Endometrium (tissue), 2 donors: ENCODE data around the gene SLC25A43.
"Not testable (repeated sequence)": the region's sequence is repeated elsewhere in the genome, so short reads cannot be mapped to it uniquely, and the experiment has no call there.

Experiments used
- FAIRE-seq: peaks from 2 replicates; lab custom pipeline; 2012; peaks lifted over from hg19 to GRCh38; lab: Jason Lieb, UNC
- donor health status: control.
- donor health status: control.

SLC25A43 gene

GRCh38 chrX:119398974-119399771 lies at the start of gene SLC25A43:
Gene SLC25A43 (plus strand): TSS chrX:119399336. CDS start chrX:119399404, 68 bp downstream.
- no peak for FAIRE-seq

GRCh38 chrX:119359618-119360382 lies 39.3 kb upstream of the SLC25A43 start:
- no peak for FAIRE-seq

GRCh38 chrX:119361451-119361850 lies 37.7 kb upstream of the SLC25A43 start:
- FAIRE-seq, result not testable (repeated sequence)

- not testable (repeated sequence) for FAIRE-seq
Measured at GRCh38 chrX:119362074-119362473, 37.1 kb upstream of the SLC25A43 start.

- FAIRE-seq, result no peak
Measured at GRCh38 chrX:119363391-119363790, 35.7 kb upstream of the SLC25A43 start.

GRCh38 chrX:119371861-119372260 lies 27.3 kb upstream of the SLC25A43 start:
- FAIRE-seq, result not testable (repeated sequence)

GRCh38 chrX:119374736-119375135 lies 24.4 kb upstream of the SLC25A43 start:
- no peak for FAIRE-seq

- no peak for FAIRE-seq
Measured at GRCh38 chrX:119375561-119375960, 23.6 kb upstream of the SLC25A43 start.

GRCh38 chrX:119376312-119376711 lies 22.8 kb upstream of the SLC25A43 start:
- FAIRE-seq, result no peak

GRCh38 chrX:119381349-119381944 lies 17.7 kb upstream of the SLC25A43 start:
- FAIRE-seq, result no peak

- FAIRE-seq, result no peak
Measured at GRCh38 chrX:119382606-119383005, 16.5 kb upstream of the SLC25A43 start.

- FAIRE-seq, result not testable (repeated sequence)
Measured at GRCh38 chrX:119386685-119387084, 12.5 kb upstream of the SLC25A43 start.

GRCh38 chrX:119387426-119387825 lies 11.7 kb upstream of the SLC25A43 start:
- FAIRE-seq, result not testable (repeated sequence)

- no peak for FAIRE-seq
Measured at GRCh38 chrX:119389214-119389613, 9.9 kb upstream of the SLC25A43 start.

GRCh38 chrX:119389871-119390501 lies 9.2 kb upstream of the SLC25A43 start:
- FAIRE-seq, result no peak

GRCh38 chrX:119391279-119391678 lies 7.9 kb upstream of the SLC25A43 start:
- no peak for FAIRE-seq

- FAIRE-seq, result no peak
Measured at GRCh38 chrX:119393144-119393543, 6.0 kb upstream of the SLC25A43 start.

- FAIRE-seq, result no peak
Measured at GRCh38 chrX:119398587-119398973, 556 bp upstream of the SLC25A43 start.

- no peak for FAIRE-seq
Measured at GRCh38 chrX:119399772-119400101, 601 bp downstream of the SLC25A43 start.

- no peak for FAIRE-seq
Measured at GRCh38 chrX:119401569-119401968, 2.4 kb downstream of the SLC25A43 start.

- FAIRE-seq, result no peak
Measured at GRCh38 chrX:119402588-119402987, 3.5 kb downstream of the SLC25A43 start.

- no peak for FAIRE-seq
Measured at GRCh38 chrX:119406776-119407175, 7.6 kb downstream of the SLC25A43 start.

GRCh38 chrX:119407681-119408080 lies 8.5 kb downstream of the SLC25A43 start:
- FAIRE-seq, result no peak
